GM23338 (cell line): ENCODE data around the gene MBOAT1. TPM values are rescaled to one million over a fixed set of nuclear protein-coding genes. Genes with fewer than 3 reads are reported as not detected.

ENCODE experiments used
- ATAC-seq: fragments of 200-7000 bp; cut with Tn5 transposase; 3 replicates; pipeline ENCODE4 v1.9.1; 2020
- DNase-seq: peaks from one replicate; pipeline ENCODE4 v3.0.0-alpha.2; 2015; ENCODE audit warnings: low spot score
- H2AFZ ChIP-seq: fragments of 200-600 bp; sonication (generic); 2 replicates; pipeline ENCODE4 v1.8.0; 2016; ENCODE audit warnings: antibody characterized with exemption, mild to moderate bottlenecking, moderate library complexity
- H3F3A ChIP-seq: fragments of 200-600 bp; sonication (generic); replicated peaks from 2 replicates; pipeline ENCODE4 v1.8.0; 2017; ENCODE audit warnings: antibody characterized with exemption, mixed run types, low read depth
- H3K27ac ChIP-seq: fragments of 200-600 bp; sonication (generic); 2 replicates; pipeline ENCODE4 v1.6.1; 2016; ENCODE audit warnings: low read depth
- H3K27me3 ChIP-seq: fragments of 200-600 bp; sonication (generic); 2 replicates; pipeline ENCODE4 v1.8.0; 2016; ENCODE audit warnings: mild to moderate bottlenecking, mixed run types, moderate library complexity; ENCODE audit not compliant: insufficient read depth
- H3K36me3 ChIP-seq: fragments of 200-600 bp; sonication (generic); 2 replicates; pipeline ENCODE4 v1.8.0; 2016; ENCODE audit warnings: mild to moderate bottlenecking; ENCODE audit not compliant: insufficient read depth
- H3K4me1 ChIP-seq: fragments of 200-600 bp; sonication (generic); 2 replicates; pipeline ENCODE4 v1.8.0; 2016; ENCODE audit warnings: mild to moderate bottlenecking, moderate library complexity; ENCODE audit not compliant: insufficient read depth
- H3K4me2 ChIP-seq: fragments of 200-600 bp; sonication (generic); 2 replicates; pipeline ENCODE4 v1.7.1; 2017; ENCODE audit warnings: mixed run types
- H3K4me3 ChIP-seq: fragments of 200-600 bp; sonication (generic); 2 replicates; pipeline ENCODE4 v1.6.1; 2016; ENCODE audit warnings: mixed run types
- H3K79me2 ChIP-seq: fragments of 200-600 bp; sonication (generic); replicated peaks from 2 replicates; pipeline ENCODE4 v1.8.0; 2017; ENCODE audit warnings: mild to moderate bottlenecking; ENCODE audit not compliant: insufficient read depth
- H3K9me2 ChIP-seq: fragments of 200-600 bp; sonication (generic); 2 replicates; pipeline ENCODE4 v1.8.0; 2017; ENCODE audit not compliant: insufficient read depth
- H4K20me1 ChIP-seq: fragments of 200-600 bp; sonication (generic); replicated peaks from 2 replicates; pipeline ENCODE4 v1.8.0; 2017; ENCODE audit warnings: mild to moderate bottlenecking; ENCODE audit not compliant: insufficient read depth
- H3K27ac Mint-ChIP-seq: 2 replicates; pipeline ENCODE4 v1.8.0; 2020; ENCODE audit warnings: inconsistent platforms, mild to moderate bottlenecking, moderate library complexity, mixed read lengths
- H3K27me3 Mint-ChIP-seq: 3 replicates; pipeline ENCODE4 v1.8.0; 2022; ENCODE audit warnings: low read depth, mild to moderate bottlenecking, moderate library complexity, mixed read lengths, inconsistent platforms; ENCODE audit not compliant: insufficient read depth, poor library complexity
- H3K36me3 Mint-ChIP-seq: 3 replicates; pipeline ENCODE4 v1.8.0; 2021; ENCODE audit warnings: low read depth, mild to moderate bottlenecking, inconsistent platforms, moderate library complexity, mixed read lengths
- H3K4me1 Mint-ChIP-seq: 3 replicates; pipeline ENCODE4 v1.8.0; 2020; ENCODE audit warnings: mild to moderate bottlenecking, inconsistent platforms, mixed read lengths
- H3K4me3 Mint-ChIP-seq: 3 replicates; pipeline ENCODE4 v1.8.0; 2021; ENCODE audit warnings: moderate library complexity, mild to moderate bottlenecking, inconsistent platforms, mixed read lengths
- H3K9me3 Mint-ChIP-seq: 3 replicates; pipeline ENCODE4 v1.8.0; 2020; ENCODE audit warnings: moderate library complexity, mild to moderate bottlenecking, inconsistent platforms, mixed read lengths
- CREB1 ChIP-seq: fragments of 250-450 bp; sonication (Bioruptor Pico); IDR thresholded peaks from 2 replicates; pipeline ENCODE4 v1.5.0; 2020; ENCODE audit warnings: low read depth, mild to moderate bottlenecking, moderate library complexity
- CTCF ChIP-seq, 2 experiments: fragments of 200-600 bp in 1 of 2; sonication (generic) in 1 of 2; conservative IDR thresholded peaks; 2 replicates each; pipeline versions ENCODE4 v1.5.1 to v1.6.1; 2016 to 2017; ENCODE audit warnings: antibody characterized with exemption in 2 of 2, low read depth in 2 of 2, mild to moderate bottlenecking in 2 of 2, moderate library complexity in 1 of 2
- ETS1 ChIP-seq: IDR thresholded peaks from 2 replicates; pipeline ENCODE4 v1.6.1; 2016; ENCODE audit warnings: antibody characterized with exemption
- EZH2 ChIP-seq: fragments of 200-600 bp; sonication (generic); IDR thresholded peaks from one replicate; pipeline ENCODE4 v1.8.0; 2017; ENCODE audit warnings: antibody characterized with exemption, mild to moderate bottlenecking, low read depth; ENCODE audit not compliant: unreplicated experiment
- EZH2phosphoT487 ChIP-seq: fragments of 200-600 bp; sonication (generic); IDR thresholded peaks from one replicate; pipeline ENCODE4 v1.8.1; 2018; ENCODE audit warnings: antibody characterized with exemption; ENCODE audit not compliant: unreplicated experiment
- JUNB ChIP-seq: IDR thresholded peaks from one replicate; pipeline ENCODE4 v1.6.1; 2016; ENCODE audit warnings: antibody characterized with exemption; ENCODE audit not compliant: unreplicated experiment
- NANOG ChIP-seq: IDR thresholded peaks from 2 replicates; pipeline ENCODE4 v1.6.1; 2016; ENCODE audit warnings: antibody characterized with exemption, borderline replicate concordance
- POLR2AphosphoS5 ChIP-seq: IDR thresholded peaks from 2 replicates; pipeline ENCODE4 v1.6.1; 2016; ENCODE audit warnings: antibody characterized with exemption, low read depth
- REST ChIP-seq: IDR thresholded peaks from one replicate; pipeline ENCODE4 v1.6.1; 2018; ENCODE audit warnings: antibody characterized with exemption; ENCODE audit not compliant: unreplicated experiment
- STAT1 ChIP-seq: IDR thresholded peaks from one replicate; pipeline ENCODE4 v1.6.1; 2016; ENCODE audit warnings: antibody characterized with exemption; ENCODE audit not compliant: unreplicated experiment
- ZNF114 ChIP-seq: fragments of 250-450 bp; sonication (Bioruptor Pico); IDR thresholded peaks from 2 replicates; pipeline ENCODE4 v1.5.0; 2020; ENCODE audit warnings: mild to moderate bottlenecking, moderate library complexity
- ZNF331 ChIP-seq: fragments of 250-450 bp; sonication (Bioruptor Pico); IDR thresholded peaks from 2 replicates; pipeline ENCODE4 v1.5.0; 2020; ENCODE audit warnings: low read depth, mild to moderate bottlenecking, moderate library complexity
- ZNF462 ChIP-seq: fragments of 250-450 bp; sonication (Bioruptor Pico); IDR thresholded peaks from 2 replicates; pipeline ENCODE4 v1.5.0; 2020; ENCODE audit warnings: mild to moderate bottlenecking, moderate library complexity
- polyA plus RNA-seq: library from polyadenylated mRNA; unstranded; fragments of >200 nt; fragmentation: Nextera tagmentation; extraction: Ambion mirVana; gene quantifications from 2 replicates; pipeline ENCODE4 v1.2.1, GENCODE V29; 2016
- total RNA-seq: library from RNA; depleted of rRNA; stranded (reverse); fragments of >200 nt; shearing (Covaris generic); gene quantifications from 2 replicates; pipeline ENCODE4 v1.2.3, GENCODE V29; 2014

Gene MBOAT1
- total and polyA plus RNA-seq, 2 experiments from 2014 or later, result 3.8 to 18.6 TPM

- TF ChIP-seq ZNF114 (CRISPR knock-in tag), result no peak
These were observed 3.4 kb downstream of the MBOAT1 start (continued) for GRCh38 chr6:20208687-20209378.

- H4K20me1 ChIP-seq, result no peaks in the 10 kb centered on the region
- no peak overlapping the region for H3K4me3 Mint-ChIP-seq
- no peaks in the 10 kb centered on the region; the same call in 1 of the 2 replicates for H3F3A ChIP-seq
- no peak overlapping the region for H2AFZ ChIP-seq
- no peak for ATAC-seq
- TF ChIP-seq EZH2, result no peak
- no peak for TF ChIP-seq EZH2phosphoT487
- TF ChIP-seq REST, result no peak
- TF ChIP-seq ZNF462, result no peak
- TF ChIP-seq POLR2AphosphoS5, result no peak
- TF ChIP-seq ZNF331 (CRISPR knock-in tag), result no peak
- no peak for TF ChIP-seq CTCF (conservative IDR thresholded peaks at IDR 0.05; ENCODE audit: low read depth in 2 of 2)
- TF ChIP-seq ETS1, result no peak
- TF ChIP-seq NANOG, result no peak
- TF ChIP-seq ZNF114 (CRISPR knock-in tag), result no peak
- TF ChIP-seq JUNB, result no peak
- TF ChIP-seq STAT1, result no peak
- no peak for TF ChIP-seq CREB1
- H3K27ac ChIP-seq, result no peak overlapping the region
- H3K27me3 ChIP-seq, result no peaks in the 10 kb centered on the region
- H3K9me2 ChIP-seq, result no peaks in the 10 kb centered on the region
- H3K9me3 Mint-ChIP-seq, result no peaks in the 10 kb centered on the region
- no peaks in the 10 kb centered on the region for H3K36me3 ChIP-seq
- H3K4me1 Mint-ChIP-seq, result peaks cover 42% of the 10 kb centered on the region
- H3K4me3 ChIP-seq, result no peak overlapping the region
- H3K4me2 ChIP-seq, result peak overlapping the region; percentile 48; the same call in 1 of the 2 replicates
- H3K4me1 ChIP-seq, result peaks cover 36% of the 10 kb centered on the region
- no peak overlapping the region for H3K27ac Mint-ChIP-seq
- H3K27me3 Mint-ChIP-seq, result peaks cover 11% of the 10 kb centered on the region
- no peak for DNase-seq
- H3K36me3 Mint-ChIP-seq, result no peaks in the 10 kb centered on the region; the same call in 2 of the 3 replicates
- H3K79me2 ChIP-seq, result peaks cover 73% of the 10 kb centered on the region
These were observed 5.2 kb downstream of the MBOAT1 start for GRCh38 chr6:20207088-20207418.
